Sigmoid colon (tissue), 7 donors: ENCODE data around the gene CUEDC2. TPM values are rescaled to one million over a fixed set of nuclear protein-coding genes. Genes with fewer than 3 reads are reported as not detected.
A peak's percentile ranks its signal among the peaks of the same experiment; 100 is the strongest.

Experiments used
- DNase-seq: peaks from one replicate; pipeline ENCODE4 v3.0.0-alpha.2; 2019
- H3K27ac ChIP-seq, 4 donors: fragments of 200-600 bp; sonication (generic); one replicate each; pipeline ENCODE4 v1.5.1; 2016 to 2019; ENCODE audit warnings: mild to moderate bottlenecking in 1 of 4
- H3K27me3 ChIP-seq, 3 donors: fragments of 200-600 bp; sonication (generic); one replicate each; pipeline ENCODE4 v1.5.1; 2019; ENCODE audit warnings: mild to moderate bottlenecking in 1 of 3
- H3K36me3 ChIP-seq, 4 donors: fragments of 200-600 bp; sonication (generic); one replicate each; pipeline ENCODE4 v1.5.1; 2016 to 2019
- H3K4me1 ChIP-seq, 4 donors: fragments of 200-600 bp; sonication (generic); one replicate each; pipeline ENCODE4 v1.5.1; 2017 to 2019
- H3K4me3 ChIP-seq, 4 donors: fragments of 200-600 bp; sonication (generic); one replicate each; pipeline ENCODE4 v1.5.1; 2017 to 2019; ENCODE audit warnings: mild to moderate bottlenecking in 2 of 4, moderate library complexity in 1 of 4
- H3K9me3 ChIP-seq, 4 donors: fragments of 200-600 bp in 3 of 4; sonication (generic) in 3 of 4; one replicate each; pipeline versions ENCODE4 v1.5.1 to v1.6.1; 2013 to 2019
- EP300 ChIP-seq, 4 donors: sonication (generic); formaldehyde crosslinking; IDR thresholded peaks; one replicate each; pipeline ENCODE4 v1.6.1; 2017; ENCODE audit warnings: antibody characterized with exemption in 4 of 4
- POLR2A ChIP-seq, 2 donors: fragments of 450-650 bp; IDR thresholded peaks; one replicate each; pipeline ENCODE4 v1.6.1; 2016; ENCODE audit warnings: antibody characterized with exemption in 2 of 2, mild to moderate bottlenecking in 2 of 2, moderate library complexity in 2 of 2
- POLR2AphosphoS5 ChIP-seq, 4 donors: sonication (generic); formaldehyde crosslinking; IDR thresholded peaks; one replicate each; pipeline ENCODE4 v1.6.1; 2017; ENCODE audit warnings: antibody characterized with exemption in 4 of 4
- WGBS, 2 donors: extraction: QIAGEN DNeasy Blood & Tissue Kit; methylation state at CpG; one replicate each; pipeline ENCODE4 v1.1.7; 2013; 5-methylcytosine and 5-hydroxymethylcytosine counted together
- intact Hi-C: fragments of 100-400 bp; cut with DNase I; formaldehyde crosslinking; loops from one replicate; pipeline ENCODE4 v1.15.1; 2023
- polyA plus RNA-seq, 3 donors: library from polyadenylated mRNA; stranded (reverse); fragments of 200-250 nt; gene quantifications; one replicate each; pipeline ENCODE4 v1.2.3, GENCODE V29; 2013
- total RNA-seq, 4 donors: library from RNA; depleted of rRNA; stranded (reverse); fragments of >200 nt; gene quantifications; one replicate each; pipeline ENCODE4 v1.1.0, GENCODE V29; 2016
- TF ChIP-seq, protein P1 (sequence below), 4 experiments: fragments of 450-650 bp in 3 of 4; fragments of 200-600 bp in 1 of 4; IDR thresholded peaks; one replicate each; pipeline ENCODE4 v1.5.1; 2016 to 2019; ENCODE audit warnings: antibody characterized with exemption in 4 of 4, mild to moderate bottlenecking in 3 of 4, moderate library complexity in 2 of 4
- donor health status: healthy with polysubstance abuse.
- donor health status: Bipolar disorder and iron deficiency.
- donor health status: healthy.

The CUEDC2 gene
- total and polyA plus RNA-seq, 7 donors: 30.0 to 93.5 (median 65.2) TPM

DNA sequence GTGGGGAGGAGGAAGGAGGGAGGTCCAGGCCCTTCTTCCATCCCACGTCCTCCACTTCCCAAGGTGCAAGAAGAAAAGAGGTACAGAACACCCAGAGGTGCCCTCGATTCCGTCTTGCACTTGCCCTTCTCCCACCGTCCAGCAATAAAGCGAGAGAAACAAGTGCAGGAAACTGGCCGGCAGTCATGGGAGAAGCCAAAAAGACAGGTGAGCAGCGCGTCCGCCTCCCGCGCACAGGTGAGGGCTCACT, 17.7 kb upstream of the CUEDC2 start:
- 0 to 1% methylated on average over 11 of the region's 11 CpGs for WGBS, 2 donors
- intact Hi-C loops: loop anchor here (1.0 to 2.0 kb wide), 2 partner anchors 17 to 29 kb away; partner anchors contain the start of gene CUEDC2
- peak overlapping the region; percentile 51 to 86 (median 70) for H3K4me3 ChIP-seq

DNA sequence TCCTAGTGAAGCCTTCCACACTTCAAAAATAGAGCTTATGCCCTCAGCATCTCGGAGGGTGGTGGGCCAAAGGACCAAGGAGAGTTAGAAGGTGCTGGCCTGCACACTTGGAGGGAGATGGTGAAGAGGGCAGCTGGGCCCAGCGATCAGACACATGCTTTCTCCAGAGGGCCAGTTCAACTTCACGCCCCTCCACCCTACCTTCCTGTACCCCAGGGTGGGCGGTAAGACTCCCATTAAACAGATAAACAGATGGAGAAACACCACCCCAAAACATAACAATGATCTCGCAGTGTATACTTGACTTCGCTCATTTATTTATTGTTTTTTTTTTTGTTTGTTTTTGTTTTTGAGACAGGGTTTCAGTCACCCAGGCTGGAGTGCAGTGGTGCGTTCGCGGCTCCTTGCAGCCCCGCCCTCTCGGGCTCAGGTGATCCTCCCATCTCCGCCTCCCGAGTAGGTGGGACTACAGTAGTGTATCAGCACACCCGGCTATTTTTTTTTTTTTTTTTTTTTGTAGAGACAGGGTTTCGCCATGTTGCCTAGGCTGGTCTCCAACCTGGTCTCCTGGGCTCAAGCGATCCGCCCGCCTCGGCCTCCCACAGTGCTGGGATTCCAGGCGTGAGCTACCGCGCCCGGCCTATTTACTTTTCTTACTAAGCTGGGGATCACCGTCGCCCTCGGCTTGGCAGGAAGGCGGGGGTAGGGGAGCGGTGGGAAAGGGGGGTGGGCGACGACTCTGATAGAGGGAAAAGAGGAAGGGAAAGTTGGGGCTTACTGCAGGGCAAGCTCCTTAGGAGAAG, 17.1 kb upstream of the CUEDC2 start:
- 6 to 9% methylated on average over 30 of the region's 30 CpGs for WGBS, 2 donors
- intact Hi-C loops: loop anchor here (1.0 to 2.0 kb wide), 2 partner anchors 17 to 28 kb away; partner anchors contain the start of gene CUEDC2
- Histone ChIP-seq H3K4me1 (peaks cover 0 to 20% (median 17%) of the 10 kb centered on the region in 4 donors), H3K27ac (peak overlapping the region; percentile 83 to 88 (median 84)), H3K36me3 (no peaks in the 10 kb centered on the region), H3K9me3 (no peaks in the 10 kb centered on the region), H3K27me3 (no peaks in the 10 kb centered on the region), H3K4me3 (peak overlapping the region; percentile 51 to 86 (median 70))
- no peak for TF ChIP-seq POLR2AphosphoS5 (IDR thresholded peaks at IDR 0.05)
- no peak for TF ChIP-seq EP300 (IDR thresholded peaks at IDR 0.05)
- no peak for TF ChIP-seq POLR2A (IDR thresholded peaks at IDR 0.05)
- TF ChIP-seq, protein P1, sequence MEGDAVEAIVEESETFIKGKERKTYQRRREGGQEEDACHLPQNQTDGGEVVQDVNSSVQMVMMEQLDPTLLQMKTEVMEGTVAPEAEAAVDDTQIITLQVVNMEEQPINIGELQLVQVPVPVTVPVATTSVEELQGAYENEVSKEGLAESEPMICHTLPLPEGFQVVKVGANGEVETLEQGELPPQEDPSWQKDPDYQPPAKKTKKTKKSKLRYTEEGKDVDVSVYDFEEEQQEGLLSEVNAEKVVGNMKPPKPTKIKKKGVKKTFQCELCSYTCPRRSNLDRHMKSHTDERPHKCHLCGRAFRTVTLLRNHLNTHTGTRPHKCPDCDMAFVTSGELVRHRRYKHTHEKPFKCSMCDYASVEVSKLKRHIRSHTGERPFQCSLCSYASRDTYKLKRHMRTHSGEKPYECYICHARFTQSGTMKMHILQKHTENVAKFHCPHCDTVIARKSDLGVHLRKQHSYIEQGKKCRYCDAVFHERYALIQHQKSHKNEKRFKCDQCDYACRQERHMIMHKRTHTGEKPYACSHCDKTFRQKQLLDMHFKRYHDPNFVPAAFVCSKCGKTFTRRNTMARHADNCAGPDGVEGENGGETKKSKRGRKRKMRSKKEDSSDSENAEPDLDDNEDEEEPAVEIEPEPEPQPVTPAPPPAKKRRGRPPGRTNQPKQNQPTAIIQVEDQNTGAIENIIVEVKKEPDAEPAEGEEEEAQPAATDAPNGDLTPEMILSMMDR (IDR thresholded peaks at IDR 0.05): no peak
- peak; percentile 85 for DNase-seq

More for the DNA sequence above, 17.7 kb upstream of the CUEDC2 start:
- Histone ChIP-seq H3K27ac (peak overlapping the region; percentile 83 to 88 (median 84)), H3K27me3 (no peaks in the 10 kb centered on the region), H3K36me3 (no peaks in the 10 kb centered on the region), H3K4me1 (peaks cover 0 to 20% (median 17%) of the 10 kb centered on the region in 4 donors), H3K9me3 (no peaks in the 10 kb centered on the region)
- DNase-seq: no peak
- TF ChIP-seq POLR2A (IDR thresholded peaks at IDR 0.05): no peak
- no peak for TF ChIP-seq EP300 (IDR thresholded peaks at IDR 0.05)
- TF ChIP-seq, protein P1 (IDR thresholded peaks at IDR 0.05): no peak
- TF ChIP-seq POLR2AphosphoS5 (IDR thresholded peaks at IDR 0.05): no peak

- Histone ChIP-seq H3K27me3 (no peaks in the 10 kb centered on the region), H3K4me1 (peaks cover 0 to 6% (median 4%) of the 10 kb centered on the region in 4 donors), H3K9me3 (no peaks in the 10 kb centered on the region), H3K27ac (no peak overlapping the region), H3K4me3 (no peak overlapping the region), H3K36me3 (no peaks in the 10 kb centered on the region)
- TF ChIP-seq, protein P1 (IDR thresholded peaks at IDR 0.05): no peak
- no peak for TF ChIP-seq EP300 (IDR thresholded peaks at IDR 0.05)
- TF ChIP-seq POLR2AphosphoS5 (IDR thresholded peaks at IDR 0.05): no peak
- TF ChIP-seq POLR2A (IDR thresholded peaks at IDR 0.05): no peak
- no peak for DNase-seq
- whole genome bisulfite sequencing, 2 donors: 76 to 80% methylated on average over 2 of the region's 2 CpGs
- intact Hi-C loops: no loop called here
These were observed 12.5 kb upstream of the CUEDC2 start for GRCh38 chr10:102444851-102445250.

DNA sequence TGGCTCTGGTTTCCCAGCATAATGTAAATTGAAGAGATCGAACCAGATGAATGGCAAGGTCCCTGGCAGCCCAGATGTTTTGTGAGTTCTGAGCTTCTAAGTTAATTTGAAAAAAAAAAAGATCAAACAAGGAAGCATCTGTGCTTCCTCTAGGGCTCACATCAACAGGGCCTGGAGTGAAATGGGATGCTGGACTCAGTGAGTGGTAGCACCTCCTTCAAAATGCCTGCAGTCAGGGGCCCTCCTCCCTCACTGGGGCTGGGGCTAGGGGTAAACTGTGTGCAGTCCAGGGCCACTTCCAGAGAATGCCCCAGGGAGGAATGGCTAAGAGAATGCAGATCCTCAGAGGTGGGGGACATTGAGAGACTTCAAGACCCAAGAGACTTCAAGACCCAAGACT, 6.0 kb upstream of the CUEDC2 start:
- H3K4me1 ChIP-seq: no peaks in the 10 kb centered on the region
- no peaks in the 10 kb centered on the region for H3K9me3 ChIP-seq
- H3K36me3 ChIP-seq: no peaks in the 10 kb centered on the region
- TF ChIP-seq POLR2A (IDR thresholded peaks at IDR 0.05) (no peak), POLR2AphosphoS5 (IDR thresholded peaks at IDR 0.05) (no peak), EP300 (IDR thresholded peaks at IDR 0.05) (no peak)
- TF ChIP-seq, protein P1 (IDR thresholded peaks at IDR 0.05): no peak
- no peak overlapping the region for H3K4me3 ChIP-seq
- peak; percentile 48 for DNase-seq
- 68 to 92% methylated on average over 1 of the region's 1 CpG for WGBS, 2 donors
- peaks cover 0 to 26% (median 5%) of the 10 kb centered on the region in 3 donors for H3K27me3 ChIP-seq
- no peak overlapping the region for H3K27ac ChIP-seq
- intact Hi-C loops: no loop called here
